ENCODE results near the gene ADCY9.

Gene ADCY9

DNA sequence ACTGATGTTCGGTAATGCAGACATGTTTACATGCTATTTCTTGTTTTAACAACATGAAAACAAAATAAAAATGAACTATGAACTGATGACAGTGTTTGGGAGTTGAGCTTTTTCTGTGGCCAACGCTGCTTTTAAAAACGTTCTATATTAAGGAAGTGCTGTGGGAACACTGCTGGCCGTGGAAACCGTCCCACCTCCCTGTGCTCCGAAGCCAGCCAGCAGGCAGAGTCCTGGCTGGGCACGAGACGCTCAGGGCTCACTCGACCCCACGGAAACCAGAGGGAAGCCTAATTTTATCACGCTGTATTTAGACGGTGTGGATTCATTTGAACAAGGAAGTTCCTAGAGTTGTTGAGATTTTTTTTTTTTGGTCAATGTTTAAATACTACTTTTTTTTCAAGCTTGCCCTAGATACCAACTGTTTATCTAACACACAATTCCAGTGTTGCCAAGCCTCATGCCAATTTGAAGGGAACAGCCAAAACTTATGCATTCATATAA is 25.8 kb downstream of the ADCY9 start:
- in situ Hi-C loops (cut with HindIII; ENCODE audit: low sequenced_read_pairs), result no loop called here
- H3K4me3 ChIP-seq (ENCODE audit: low read depth, low read length), result no peak overlapping the region
- TF ChIP-seq, protein P1, sequence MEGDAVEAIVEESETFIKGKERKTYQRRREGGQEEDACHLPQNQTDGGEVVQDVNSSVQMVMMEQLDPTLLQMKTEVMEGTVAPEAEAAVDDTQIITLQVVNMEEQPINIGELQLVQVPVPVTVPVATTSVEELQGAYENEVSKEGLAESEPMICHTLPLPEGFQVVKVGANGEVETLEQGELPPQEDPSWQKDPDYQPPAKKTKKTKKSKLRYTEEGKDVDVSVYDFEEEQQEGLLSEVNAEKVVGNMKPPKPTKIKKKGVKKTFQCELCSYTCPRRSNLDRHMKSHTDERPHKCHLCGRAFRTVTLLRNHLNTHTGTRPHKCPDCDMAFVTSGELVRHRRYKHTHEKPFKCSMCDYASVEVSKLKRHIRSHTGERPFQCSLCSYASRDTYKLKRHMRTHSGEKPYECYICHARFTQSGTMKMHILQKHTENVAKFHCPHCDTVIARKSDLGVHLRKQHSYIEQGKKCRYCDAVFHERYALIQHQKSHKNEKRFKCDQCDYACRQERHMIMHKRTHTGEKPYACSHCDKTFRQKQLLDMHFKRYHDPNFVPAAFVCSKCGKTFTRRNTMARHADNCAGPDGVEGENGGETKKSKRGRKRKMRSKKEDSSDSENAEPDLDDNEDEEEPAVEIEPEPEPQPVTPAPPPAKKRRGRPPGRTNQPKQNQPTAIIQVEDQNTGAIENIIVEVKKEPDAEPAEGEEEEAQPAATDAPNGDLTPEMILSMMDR (IDR thresholded peaks at IDR 0.05; ENCODE audit: low read depth, low read length, missing control alignments), result no peak
- no peak for DNase-seq (ENCODE audit: low read depth)

DNA sequence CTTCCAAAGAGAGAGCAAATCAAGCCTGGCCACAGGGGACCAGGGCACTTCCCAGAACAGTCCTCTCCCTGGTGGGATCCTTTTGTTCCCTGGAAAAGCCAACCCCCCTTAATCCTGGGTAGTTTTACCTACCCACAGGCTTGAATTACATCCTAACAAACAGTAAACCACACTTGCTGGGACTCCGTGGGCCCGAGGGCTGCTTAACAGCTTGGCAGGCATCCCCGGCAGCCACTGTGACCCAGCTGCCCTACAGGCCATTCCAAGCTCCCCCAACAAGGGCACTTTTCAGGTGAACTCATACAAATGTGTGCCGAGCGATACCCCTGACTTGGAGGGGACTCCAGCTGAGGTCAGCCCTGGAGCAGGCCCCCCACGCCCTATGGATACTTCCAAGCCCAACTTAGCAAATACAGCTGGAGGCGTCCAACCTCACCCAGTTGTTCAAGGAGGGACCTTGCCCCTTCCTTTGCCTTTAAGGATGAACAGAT is 26.4 kb downstream of the ADCY9 start:
- TF ChIP-seq, protein P1 (IDR thresholded peaks at IDR 0.05; ENCODE audit: low read depth, low read length, missing control alignments), result no peak
- no peak for DNase-seq (ENCODE audit: low read depth)
- no peak overlapping the region for H3K4me3 ChIP-seq (ENCODE audit: low read depth, low read length)
- in situ Hi-C loops (cut with HindIII; ENCODE audit: low sequenced_read_pairs), result no loop called here

DNA sequence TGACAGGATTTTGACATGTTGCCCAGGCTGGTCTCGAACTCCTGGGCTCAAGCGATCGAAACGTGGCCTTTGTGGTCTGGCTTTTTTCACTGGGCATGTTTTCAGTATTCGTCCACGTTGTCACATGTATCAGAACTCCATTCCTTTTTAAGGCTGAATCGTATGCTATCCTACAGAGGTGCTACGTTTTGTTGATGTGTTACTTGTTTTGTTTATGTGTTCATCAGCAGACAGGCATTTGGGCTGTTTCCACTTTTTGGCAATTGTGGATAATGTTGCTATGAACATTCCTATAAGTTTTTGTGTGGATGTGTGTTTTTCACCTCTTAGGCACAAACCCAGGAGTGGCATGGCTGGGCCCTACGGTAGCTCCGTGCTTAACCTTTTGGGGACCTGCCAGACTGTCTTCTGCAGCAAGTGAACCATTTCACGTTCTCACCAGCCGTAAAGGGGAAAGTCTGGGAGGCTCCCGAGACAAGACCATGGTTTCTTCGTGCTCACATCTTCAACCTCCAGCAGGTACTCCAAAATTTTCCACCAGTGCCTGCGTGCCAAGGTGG is 26.9 kb downstream of the ADCY9 start:
- in situ Hi-C loops (cut with HindIII; ENCODE audit: low sequenced_read_pairs), result no loop called here
- no peak overlapping the region for H3K4me3 ChIP-seq (ENCODE audit: low read depth, low read length)
- TF ChIP-seq, protein P1 (IDR thresholded peaks at IDR 0.05; ENCODE audit: low read depth, low read length, missing control alignments), result no peak
- no peak for DNase-seq (ENCODE audit: low read depth)

DNA sequence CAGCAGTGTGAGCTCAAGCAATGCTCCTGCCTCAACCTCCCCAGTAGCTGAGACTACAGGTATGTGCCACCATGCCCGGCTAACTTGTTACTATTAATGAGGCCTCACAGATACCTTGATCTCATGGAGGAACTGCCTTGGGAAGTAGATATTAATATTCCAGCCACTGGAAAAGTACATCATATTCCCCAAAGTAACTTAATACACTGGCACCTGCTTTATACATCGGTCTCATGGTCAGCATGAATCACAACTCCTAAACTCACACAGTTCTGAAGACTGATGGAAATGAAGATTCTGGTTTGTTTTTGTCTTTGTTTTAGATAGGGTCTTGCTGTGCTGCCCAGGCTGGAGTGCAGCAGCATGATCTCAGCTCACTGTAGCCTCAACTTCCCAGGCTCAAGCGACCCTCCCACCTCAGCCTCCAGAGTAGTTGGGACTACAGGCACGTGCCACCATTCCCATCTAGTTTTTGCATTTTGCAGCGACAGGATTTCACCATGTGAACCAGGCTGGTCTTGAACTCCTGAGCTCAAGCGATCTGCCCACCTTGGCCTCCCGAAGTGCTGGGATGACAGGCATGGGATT is 28.2 kb downstream of the ADCY9 start:
- H3K4me3 ChIP-seq (ENCODE audit: low read depth, low read length), result no peak overlapping the region
- in situ Hi-C loops (cut with HindIII; ENCODE audit: low sequenced_read_pairs), result no loop called here
- TF ChIP-seq, protein P1 (IDR thresholded peaks at IDR 0.05; ENCODE audit: low read depth, low read length, missing control alignments), result no peak
- no peak for DNase-seq (ENCODE audit: low read depth)

DNA sequence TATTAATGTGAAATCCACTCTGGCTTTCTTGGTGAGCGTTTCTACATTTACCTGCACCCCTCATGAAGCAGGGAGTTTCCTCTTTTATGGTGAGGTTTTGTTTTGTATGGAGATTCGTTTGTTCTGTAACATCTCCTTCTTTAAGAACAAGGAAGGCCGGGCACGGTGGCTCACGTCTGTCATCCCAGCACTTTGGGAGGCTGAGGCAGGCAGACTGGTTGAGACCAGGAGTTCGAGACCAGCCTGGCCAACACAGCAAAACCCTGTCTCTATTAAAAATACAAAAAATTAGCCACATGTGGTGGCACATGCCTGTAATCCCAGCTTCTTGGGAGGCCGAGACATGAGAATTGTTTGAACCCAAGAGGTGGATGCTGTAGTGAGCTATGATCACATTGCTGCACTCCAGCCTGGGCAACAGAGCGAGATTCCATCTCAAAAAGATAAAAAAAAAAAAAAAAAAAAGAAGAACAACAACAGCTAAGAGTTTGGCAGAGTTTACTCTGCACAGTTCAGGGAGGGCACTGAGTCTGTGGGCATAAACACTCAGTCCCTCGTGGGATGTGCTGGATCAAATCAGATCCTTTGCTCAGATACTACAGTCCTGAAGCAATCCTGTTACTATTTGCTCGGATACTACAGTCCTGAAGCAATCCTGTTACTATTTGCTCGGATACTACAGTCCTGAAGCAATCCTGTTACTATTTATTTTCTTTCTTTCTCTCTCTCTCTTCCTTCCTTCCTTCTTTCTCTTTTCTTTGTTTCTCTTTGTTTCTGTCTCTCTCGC is 28.9 kb downstream of the ADCY9 start:
- DNase-seq (ENCODE audit: low read depth), result no peak
- in situ Hi-C loops (cut with HindIII; ENCODE audit: low sequenced_read_pairs), result no loop called here
- H3K4me3 ChIP-seq (ENCODE audit: low read depth, low read length), result no peak overlapping the region
- TF ChIP-seq, protein P1 (IDR thresholded peaks at IDR 0.05; ENCODE audit: low read depth, low read length, missing control alignments), result no peak

DNA sequence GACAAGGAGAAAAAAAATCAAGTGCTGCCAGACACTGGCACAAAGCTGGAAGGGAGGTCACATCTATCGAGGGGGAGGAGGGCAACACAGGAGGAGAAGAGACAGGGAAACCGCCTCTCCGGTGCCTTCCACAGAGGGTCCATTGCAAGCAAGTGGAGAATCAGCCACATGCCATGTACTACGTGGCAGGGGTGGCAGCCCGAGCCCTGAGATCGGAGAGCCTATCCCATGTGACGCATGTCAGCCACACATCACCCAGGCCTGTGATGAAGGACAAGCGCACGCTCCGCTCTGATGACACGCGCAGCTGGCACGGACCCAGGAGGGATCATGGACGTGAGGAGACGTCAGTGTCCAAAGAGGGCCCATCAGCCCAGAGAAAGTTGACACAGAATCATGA is 30.1 kb downstream of the ADCY9 start:
- TF ChIP-seq, protein P1 (IDR thresholded peaks at IDR 0.05; ENCODE audit: low read depth, low read length, missing control alignments), result no peak
- H3K4me3 ChIP-seq (ENCODE audit: low read depth, low read length), result no peak overlapping the region
- DNase-seq (ENCODE audit: low read depth), result no peak
- in situ Hi-C loops (cut with HindIII; ENCODE audit: low sequenced_read_pairs), result no loop called here

Measured in astrocyte of the cerebellum (primary cell).